Peyer's patch (tissue), 4 donors: ENCODE data around the gene PTPRM.

Experiments used
- CTCF ChIP-seq, 6 experiments: fragments of 450-650 bp in 4 of 6; fragments of 200-600 bp in 2 of 6; sonication (generic) in 1 of 6; IDR thresholded peaks; one replicate each; pipeline ENCODE4 v1.5.1; 2017 to 2019; ENCODE audit warnings: antibody characterized with exemption in 6 of 6, mild to moderate bottlenecking in 3 of 6, moderate library complexity in 1 of 6
- POLR2A ChIP-seq, 2 donors: fragments of 450-650 bp; IDR thresholded peaks; one replicate each; pipeline ENCODE4 v1.5.1; 2017; ENCODE audit warnings: antibody characterized with exemption in 2 of 2, mild to moderate bottlenecking in 2 of 2, moderate library complexity in 2 of 2

DNA sequence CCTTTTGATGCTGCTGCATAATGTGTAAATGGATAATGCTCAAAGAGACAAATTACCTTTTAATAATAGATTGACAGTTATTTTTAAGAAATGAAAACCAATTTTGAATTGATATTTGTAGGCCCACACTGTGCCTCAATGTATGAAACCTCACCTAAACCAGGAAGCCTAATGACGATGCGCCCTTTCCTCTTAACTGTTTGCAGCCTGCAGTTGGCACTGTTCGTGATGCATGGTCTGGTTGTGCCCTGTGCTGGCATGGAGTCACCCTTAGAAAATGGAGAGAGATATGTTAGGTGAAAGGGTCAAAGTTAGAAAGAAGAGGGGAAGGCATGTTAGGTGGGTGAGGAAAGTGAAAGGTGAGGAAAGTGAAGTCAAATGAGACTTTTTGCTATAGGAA lies 390.2 kb downstream of the PTPRM start:
- no peak for TF ChIP-seq CTCF (IDR thresholded peaks at IDR 0.05)
- TF ChIP-seq POLR2A (IDR thresholded peaks at IDR 0.05), result no peak
